GM10266 (cell line): Measurements from ENCODE around the gene MMP25.

Experiments used
- DNase-seq: peaks from one replicate; pipeline ENCODE4 v3.0.0; 2012; ENCODE audit errors: extremely low spot score
- CTCF ChIP-seq: IDR thresholded peaks from 2 replicates; pipeline ENCODE4 v1.5.1; 2012; ENCODE audit warnings: mild to moderate bottlenecking, low read depth; ENCODE audit not compliant: control insufficient read depth, insufficient read depth; ENCODE audit errors: missing control alignments

The MMP25 gene

GRCh38 chr16:3012246-3012645, 34.1 kb upstream of the MMP25 start:
- DNase-seq: no peak
- no peak for TF ChIP-seq CTCF

- TF ChIP-seq CTCF: no peak
- DNase-seq: no peak
Measured at GRCh38 chr16:3012828-3013420, 33.4 kb upstream of the MMP25 start, which contains the start of gene CLDN9. Gene CLDN9 (plus strand): TSS chr16:3012923. CDS start chr16:3013363, 440 bp downstream.

GRCh38 chr16:3013491-3013951, 32.8 kb upstream of the MMP25 start:
- no peak for TF ChIP-seq CTCF
- DNase-seq: no peak

- TF ChIP-seq CTCF: no peak
- DNase-seq: no peak
Measured at GRCh38 chr16:3013998-3014690, 32.2 kb upstream of the MMP25 start.

DNA sequence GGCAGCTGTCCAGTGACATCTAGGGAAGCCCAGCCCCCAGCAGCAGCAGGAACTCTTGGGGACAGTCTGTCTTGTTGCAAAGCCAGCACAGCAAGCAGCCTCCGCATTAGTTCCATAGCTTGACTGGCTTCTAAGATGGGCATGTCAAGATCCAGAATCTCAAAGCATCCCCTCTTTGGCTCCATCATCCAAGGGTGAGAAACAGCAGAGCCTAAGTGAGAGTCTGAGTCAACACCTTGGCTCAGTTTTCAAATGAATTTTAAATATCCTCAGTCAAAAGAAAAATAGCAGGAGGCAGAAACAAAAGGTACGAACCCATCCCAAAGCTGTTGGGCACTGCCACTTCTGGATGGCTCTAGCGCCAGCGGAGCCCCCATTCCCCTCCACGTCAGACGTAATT, 31.4 kb upstream of the MMP25 start:
- no peak for DNase-seq

GRCh38 chr16:3015865-3016521, 30.4 kb upstream of the MMP25 start:
- DNase-seq: no peak
- no peak for TF ChIP-seq CTCF

More for the DNA sequence above, 31.4 kb upstream of the MMP25 start:
- TF ChIP-seq CTCF: no peak

DNA sequence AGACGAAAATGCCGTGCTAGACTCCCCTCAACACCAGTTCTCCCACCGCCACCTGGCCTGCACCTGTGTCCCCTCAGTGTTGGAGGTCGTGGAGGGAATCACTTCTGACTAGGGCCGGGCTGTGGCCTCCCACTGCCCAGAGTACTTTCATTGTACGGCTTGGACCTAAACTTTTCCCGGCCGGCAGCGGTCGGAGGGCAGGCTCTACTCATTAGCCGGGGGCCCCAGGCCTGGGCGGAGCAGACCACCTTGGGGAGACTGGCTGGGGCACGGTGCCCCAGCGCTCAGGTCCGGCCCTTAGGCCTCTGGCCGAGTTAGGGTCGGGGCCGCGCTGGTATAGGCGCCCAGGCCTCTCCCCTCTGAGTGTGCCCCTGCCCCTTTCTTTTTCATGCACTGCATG, 29.0 kb upstream of the MMP25 start:
- DNase-seq: no peak
- TF ChIP-seq CTCF: no peak
